GM12878 (cell line): Measurements from ENCODE around the gene VPS8. TPM values are rescaled to one million over a fixed set of nuclear protein-coding genes. Genes with fewer than 3 reads are reported as not detected.

Experiments used
- ATAC-seq: fragments of 200-7000 bp; cut with Tn5 transposase; 3 replicates; pipeline ENCODE4 v1.9.1; 2020; ENCODE audit warnings: mild to moderate bottlenecking, moderate library complexity
- BruUV-seq: library from RNA; stranded (reverse); fragments of 400-500 nt; replicated peaks from 2 replicates; lab custom pipeline; 2021; lab: Mats Ljungman, UMichigan
- CTCF ChIA-PET: fragments of 300-600 bp; sonication (Branson Sonifier 250); formaldehyde crosslinking; extraction: SDS; loops from one replicate; lab custom pipeline; 2021; ENCODE audit warnings: inconsistent platforms; lab: Yijun Ruan, JAX
- POLR2A ChIA-PET: fragments of 350-600 bp; formaldehyde crosslinking; extraction: SDS; loops from one replicate; lab custom pipeline; 2021; ENCODE audit warnings: inconsistent platforms; lab: Charles Lee
- RAD21 ChIA-PET: fragments of 300-600 bp; sonication (Branson Sonifier 250); formaldehyde crosslinking; loops from one replicate; lab custom pipeline; 2023; ENCODE audit warnings: antibody characterized with exemption; ENCODE audit not compliant: unreplicated experiment; lab: Charles Lee
- SMC1A ChIA-PET: fragments of 300-600 bp; sonication (Branson Sonifier 250); formaldehyde crosslinking; loops from one replicate; lab custom pipeline; 2023; ENCODE audit not compliant: unreplicated experiment, uncharacterized antibody; lab: Charles Lee
- DNase-seq: peaks from one replicate; pipeline ENCODE4 v3.0.0-alpha.2; 2011; ENCODE audit warnings: low read depth, low spot score
- FAIRE-seq: peaks from 3 replicates; lab custom pipeline; 2011; peaks lifted over from hg19 to GRCh38; lab: Jason Lieb, UNC
- H2AFZ ChIP-seq: 2 replicates; pipeline ENCODE4 v1.6.0; 2011; ENCODE audit warnings: low read depth, low read length, control low read depth; ENCODE audit not compliant: control insufficient read depth
- H3K27ac ChIP-seq: 2 replicates; pipeline ENCODE4 v1.5.1; 2011; ENCODE audit warnings: control low read depth; ENCODE audit not compliant: control insufficient read depth, insufficient read depth
- H3K27me3 ChIP-seq, 2 experiments: replicated peaks in 1 of 2; 2 replicates each; pipeline versions ENCODE4 v1.6.0 to v1.6.1; 2011; ENCODE audit warnings: low read length in 1 of 2; ENCODE audit not compliant: control insufficient read depth in 2 of 2, insufficient read depth in 2 of 2
- H3K36me3 ChIP-seq, 2 experiments: 2 replicates each; pipeline ENCODE4 v1.5.1; 2011; ENCODE audit warnings: low read length in 1 of 2; ENCODE audit not compliant: control insufficient read depth in 2 of 2, insufficient read depth in 2 of 2
- H3K4me1 ChIP-seq: 2 replicates; pipeline ENCODE4 v1.6.1; 2011; ENCODE audit warnings: mild to moderate bottlenecking, low read length, moderate library complexity, mixed read lengths; ENCODE audit not compliant: control insufficient read depth, insufficient read depth
- H3K4me2 ChIP-seq: 2 replicates; pipeline ENCODE4 v1.6.0; 2011; ENCODE audit warnings: control low read depth; ENCODE audit not compliant: control insufficient read depth, insufficient read depth
- H3K4me3 ChIP-seq: fragments of 200-600 bp; sonication (generic); 2 replicates; pipeline ENCODE4 v1.5.1; 2016
- H3K79me2 ChIP-seq: 2 replicates; pipeline ENCODE4 v1.6.0; 2011; ENCODE audit warnings: low read length; ENCODE audit not compliant: control insufficient read depth, insufficient read depth
- H3K9ac ChIP-seq: 2 replicates; pipeline ENCODE4 v1.8.0; 2011; ENCODE audit warnings: low read length, control low read depth, mixed read lengths; ENCODE audit not compliant: control insufficient read depth, insufficient read depth
- H3K9me3 ChIP-seq: replicated peaks from 3 replicates; pipeline ENCODE4 v1.5.1; 2011; ENCODE audit warnings: mild to moderate bottlenecking, low read length; ENCODE audit not compliant: control insufficient read depth, insufficient read depth
- H4K20me1 ChIP-seq: 2 replicates; pipeline ENCODE4 v1.6.0; 2011; ENCODE audit not compliant: control insufficient read depth, insufficient read depth
- CBX5 ChIP-seq: sonication (generic); IDR thresholded peaks from 2 replicates; pipeline ENCODE4 v1.6.1; 2016; ENCODE audit warnings: low read depth, moderate library complexity, mild to moderate bottlenecking, inconsistent platforms
- HDGF ChIP-seq: fragments of 450-650 bp; IDR thresholded peaks from 2 replicates; pipeline ENCODE4 v1.6.1; 2016; ENCODE audit warnings: antibody characterized with exemption
- KDM1A ChIP-seq: fragments of 200-600 bp; sonication (generic); IDR thresholded peaks from 2 replicates; pipeline ENCODE4 v1.6.1; 2016; ENCODE audit warnings: borderline replicate concordance
- POLR2AphosphoS5 ChIP-seq: IDR thresholded peaks from 2 replicates; pipeline ENCODE4 v1.6.1; 2011; ENCODE audit warnings: mild to moderate bottlenecking, low read length, inconsistent platforms
- RBBP5 ChIP-seq: fragments of 200-600 bp; sonication (generic); conservative IDR thresholded peaks from 2 replicates; pipeline ENCODE4 v1.6.1; 2016
- RCOR1 ChIP-seq: conservative IDR thresholded peaks from 2 replicates; pipeline ENCODE4 v1.6.1; 2012; ENCODE audit warnings: low read depth, low read length, improper control_type of control experiment
- SREBF2 ChIP-seq: IDR thresholded peaks from 2 replicates; pipeline ENCODE4 v1.6.1; 2012; ENCODE audit warnings: mild to moderate bottlenecking, low read length
- TCF7 ChIP-seq: IDR thresholded peaks from 2 replicates; pipeline ENCODE4 v1.6.1; 2014; ENCODE audit warnings: antibody characterized with exemption, borderline replicate concordance
- ZNF622 ChIP-seq: fragments of 450-650 bp; IDR thresholded peaks from 2 replicates; pipeline ENCODE4 v1.6.1; 2017; ENCODE audit warnings: mild to moderate bottlenecking, inconsistent platforms
- WGBS: methylation state at CpG from one replicate; pipeline ENCODE4 v1.1.6; 2016; ENCODE audit warnings: low lambda C conversion rate; ENCODE audit not compliant: insufficient replicate concordance, insufficient coverage; ENCODE audit errors: missing lambda C conversion rate; 5-methylcytosine and 5-hydroxymethylcytosine counted together
- in situ Hi-C: fragments of 300-500 bp; cut with MboI; formaldehyde crosslinking; loops from 9 replicates; pipeline ENCODE4 v1.14.3; 2018; ENCODE audit warnings: mixed read lengths
- intact Hi-C: fragments of 100-400 bp; cut with micrococcal nuclease; formaldehyde crosslinking; loops from one replicate; pipeline ENCODE4 v1.14.2; 2022; ENCODE audit not compliant: unreplicated experiment
- polyA plus RNA-seq, 11 experiments: library from polyadenylated mRNA; depleted of rRNA in 4 of 11; unstranded in 6 of 11; stranded (reverse) in 5 of 11; fragments of >200 nt; fragmentation: Nextera tagmentation in 4 of 11; fragmentation: Illumina TruSeq in 1 of 11; extraction: Ambion mirVana in 4 of 11; extraction: Trizol in 1 of 11; gene quantifications; 1 replicate in 1 of 11; 2 replicates in 10 of 11; pipeline versions ENCODE4 v1.2.1 to v1.2.3, GENCODE V29; 2011 to 2016; ENCODE audit warnings: inconsistent platforms in 2 of 11, missing spikeins in 2 of 11, low read depth in 1 of 11
- total RNA-seq, 4 experiments: library from RNA; depleted of rRNA in 3 of 4; stranded (reverse); fragments of >200 nt in 3 of 4; fragmentation: Illumina TruSeq in 1 of 4; extraction: Trizol in 1 of 4; gene quantifications; 2 replicates each; pipeline versions ENCODE4 v1.2.1 to v1.2.3, GENCODE V29; 2013 to 2021
- TF ChIP-seq, protein P1 (sequence below): fragments of 450-650 bp; IDR thresholded peaks from 2 replicates; pipeline ENCODE4 v1.6.1; 2016; ENCODE audit warnings: mild to moderate bottlenecking
- TF ChIP-seq, protein P2 (sequence below): fragments of 450-650 bp; IDR thresholded peaks from 2 replicates; pipeline ENCODE4 v1.6.1; 2016; ENCODE audit warnings: mild to moderate bottlenecking, moderate library complexity, borderline replicate concordance
- TF ChIP-seq, protein P3 (sequence below): IDR thresholded peaks from 2 replicates; pipeline ENCODE4 v1.6.1; 2011; ENCODE audit warnings: borderline replicate concordance, low read depth, mild to moderate bottlenecking, moderate library complexity, low read length; ENCODE audit not compliant: insufficient read depth, poor library complexity, severe bottlenecking
- TF ChIP-seq, protein P4 (sequence below): fragments of 450-650 bp; conservative IDR thresholded peaks from 2 replicates; pipeline ENCODE4 v1.6.1; 2017; ENCODE audit warnings: mild to moderate bottlenecking, moderate library complexity

VPS8 gene
- total and polyA plus RNA-seq, 10 of the 15 experiments (the other 5 are each of a cell fraction or from before 2014, with no cell fraction given) = 8.9 to 34.7 (median 20.9) TPM

DNA sequence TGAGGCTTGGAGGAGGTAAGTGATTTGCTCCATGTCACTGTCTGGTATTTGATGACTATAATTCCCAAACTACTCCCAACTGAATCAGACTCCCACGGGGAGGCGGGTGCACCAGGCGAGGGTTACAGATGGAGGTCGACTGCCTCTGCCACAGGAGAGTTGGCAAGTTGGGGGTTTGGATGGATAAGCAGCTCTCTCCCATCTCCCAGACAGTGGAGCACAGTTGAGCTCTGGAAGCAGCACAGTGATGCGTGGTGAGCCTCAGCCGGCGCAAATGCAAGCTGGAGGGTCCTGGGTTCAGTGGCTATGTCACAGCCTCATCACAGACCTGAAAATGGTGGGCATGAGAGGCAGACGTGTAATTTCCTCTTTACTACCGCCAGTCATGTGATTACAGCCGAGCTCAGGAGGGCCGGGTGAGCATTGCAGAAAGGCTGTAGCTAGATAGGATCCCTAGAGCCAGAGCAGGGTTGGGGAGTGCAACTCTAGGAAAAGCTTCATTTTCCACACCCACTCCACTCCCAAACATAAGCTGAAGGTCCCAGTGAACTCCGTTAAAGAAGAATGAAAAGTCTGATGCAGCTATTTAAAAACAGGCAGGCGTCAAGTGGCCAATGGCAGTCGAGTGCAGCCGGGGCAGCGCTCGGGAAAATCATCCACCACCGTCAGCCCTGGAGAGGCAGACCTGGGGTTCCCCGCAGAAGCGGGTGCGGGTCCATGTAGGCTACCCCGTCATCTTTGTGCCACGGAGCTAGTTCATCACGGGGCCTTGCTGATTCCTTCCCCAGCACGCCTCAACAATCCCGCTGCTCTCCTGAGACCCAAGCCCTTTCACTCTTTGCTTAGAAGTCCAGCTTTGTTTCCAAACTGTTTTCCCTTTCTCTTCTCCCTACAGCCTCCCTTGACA lies 33.3 kb upstream of the VPS8 start:
- Histone ChIP-seq H3K79me2 (no peaks in the 10 kb centered on the region), H2AFZ (no peak overlapping the region), H3K9ac (no peak overlapping the region), H3K36me3 (no peaks in the 10 kb centered on the region), H3K27ac (no peak overlapping the region), H3K4me1 (no peaks in the 10 kb centered on the region), H3K4me2 (no peak overlapping the region), H3K27me3 (no peaks in the 10 kb centered on the region; a peak in 1 of 4 replicates), H3K4me3 (no peak overlapping the region), H4K20me1 (no peaks in the 10 kb centered on the region), H3K9me3 (no peaks in the 10 kb centered on the region)
- no peak for DNase-seq
- WGBS = 47% methylated on average over 26 of the region's 26 CpGs
- CTCF ChIA-PET = interaction anchor here (0.7 to 3.8 kb wide), 22 partner anchors 7 to 407 kb away, joined by 3 to 15 read pairs (median 4); no protein-coding TSS in a partner anchor
- in situ Hi-C loops (no loop called here), intact Hi-C loops (no loop called here)
- RAD21 ChIA-PET = interaction anchor here (0.6 to 2.0 kb wide), 8 partner anchors 21 to 407 kb away, joined by 3 to 5 read pairs (median 4); no protein-coding TSS in a partner anchor
- BruUV-seq = no TSS peak
- SMC1A ChIA-PET = interaction anchor here (0.6 to 2.0 kb wide), 9 partner anchors 29 to 1536 kb away, joined by 3 to 8 read pairs (median 3); no protein-coding TSS in a partner anchor
- FAIRE-seq = no peak
- POLR2A ChIA-PET = interaction anchor here (0.5 to 1.4 kb wide), 3 partner anchors 46 to 217 kb away, joined by 3 to 5 read pairs (median 3); partner anchors contain the start of gene EPHB3
- ATAC-seq = no peak
- TF ChIP-seq POLR2AphosphoS5 (no peak), TCF7 (no peak), SREBF2 (no peak), RBBP5 (no peak), RCOR1 (no peak), KDM1A (no peak), HDGF (no peak), ZNF622 (no peak), CBX5 (no peak)
- TF ChIP-seq, protein P1, sequence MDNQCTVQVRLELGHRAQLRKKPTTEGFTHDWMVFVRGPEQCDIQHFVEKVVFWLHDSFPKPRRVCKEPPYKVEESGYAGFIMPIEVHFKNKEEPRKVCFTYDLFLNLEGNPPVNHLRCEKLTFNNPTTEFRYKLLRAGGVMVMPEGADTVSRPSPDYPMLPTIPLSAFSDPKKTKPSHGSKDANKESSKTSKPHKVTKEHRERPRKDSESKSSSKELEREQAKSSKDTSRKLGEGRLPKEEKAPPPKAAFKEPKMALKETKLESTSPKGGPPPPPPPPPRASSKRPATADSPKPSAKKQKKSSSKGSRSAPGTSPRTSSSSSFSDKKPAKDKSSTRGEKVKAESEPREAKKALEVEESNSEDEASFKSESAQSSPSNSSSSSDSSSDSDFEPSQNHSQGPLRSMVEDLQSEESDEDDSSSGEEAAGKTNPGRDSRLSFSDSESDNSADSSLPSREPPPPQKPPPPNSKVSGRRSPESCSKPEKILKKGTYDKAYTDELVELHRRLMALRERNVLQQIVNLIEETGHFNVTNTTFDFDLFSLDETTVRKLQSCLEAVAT = no peak
- TF ChIP-seq, protein P2, sequence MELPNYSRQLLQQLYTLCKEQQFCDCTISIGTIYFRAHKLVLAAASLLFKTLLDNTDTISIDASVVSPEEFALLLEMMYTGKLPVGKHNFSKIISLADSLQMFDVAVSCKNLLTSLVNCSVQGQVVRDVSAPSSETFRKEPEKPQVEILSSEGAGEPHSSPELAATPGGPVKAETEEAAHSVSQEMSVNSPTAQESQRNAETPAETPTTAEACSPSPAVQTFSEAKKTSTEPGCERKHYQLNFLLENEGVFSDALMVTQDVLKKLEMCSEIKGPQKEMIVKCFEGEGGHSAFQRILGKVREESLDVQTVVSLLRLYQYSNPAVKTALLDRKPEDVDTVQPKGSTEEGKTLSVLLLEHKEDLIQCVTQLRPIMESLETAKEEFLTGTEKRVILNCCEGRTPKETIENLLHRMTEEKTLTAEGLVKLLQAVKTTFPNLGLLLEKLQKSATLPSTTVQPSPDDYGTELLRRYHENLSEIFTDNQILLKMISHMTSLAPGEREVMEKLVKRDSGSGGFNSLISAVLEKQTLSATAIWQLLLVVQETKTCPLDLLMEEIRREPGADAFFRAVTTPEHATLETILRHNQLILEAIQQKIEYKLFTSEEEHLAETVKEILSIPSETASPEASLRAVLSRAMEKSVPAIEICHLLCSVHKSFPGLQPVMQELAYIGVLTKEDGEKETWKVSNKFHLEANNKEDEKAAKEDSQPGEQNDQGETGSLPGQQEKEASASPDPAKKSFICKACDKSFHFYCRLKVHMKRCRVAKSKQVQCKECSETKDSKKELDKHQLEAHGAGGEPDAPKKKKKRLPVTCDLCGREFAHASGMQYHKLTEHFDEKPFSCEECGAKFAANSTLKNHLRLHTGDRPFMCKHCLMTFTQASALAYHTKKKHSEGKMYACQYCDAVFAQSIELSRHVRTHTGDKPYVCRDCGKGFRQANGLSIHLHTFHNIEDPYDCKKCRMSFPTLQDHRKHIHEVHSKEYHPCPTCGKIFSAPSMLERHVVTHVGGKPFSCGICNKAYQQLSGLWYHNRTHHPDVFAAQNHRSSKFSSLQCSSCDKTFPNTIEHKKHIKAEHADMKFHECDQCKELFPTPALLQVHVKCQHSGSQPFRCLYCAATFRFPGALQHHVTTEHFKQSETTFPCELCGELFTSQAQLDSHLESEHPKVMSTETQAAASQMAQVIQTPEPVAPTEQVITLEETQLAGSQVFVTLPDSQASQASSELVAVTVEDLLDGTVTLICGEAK = no peak
- TF ChIP-seq, protein P3, sequence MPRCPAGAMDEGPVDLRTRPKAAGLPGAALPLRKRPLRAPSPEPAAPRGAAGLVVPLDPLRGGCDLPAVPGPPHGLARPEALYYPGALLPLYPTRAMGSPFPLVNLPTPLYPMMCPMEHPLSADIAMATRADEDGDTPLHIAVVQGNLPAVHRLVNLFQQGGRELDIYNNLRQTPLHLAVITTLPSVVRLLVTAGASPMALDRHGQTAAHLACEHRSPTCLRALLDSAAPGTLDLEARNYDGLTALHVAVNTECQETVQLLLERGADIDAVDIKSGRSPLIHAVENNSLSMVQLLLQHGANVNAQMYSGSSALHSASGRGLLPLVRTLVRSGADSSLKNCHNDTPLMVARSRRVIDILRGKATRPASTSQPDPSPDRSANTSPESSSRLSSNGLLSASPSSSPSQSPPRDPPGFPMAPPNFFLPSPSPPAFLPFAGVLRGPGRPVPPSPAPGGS = no peak
- TF ChIP-seq, protein P4, sequence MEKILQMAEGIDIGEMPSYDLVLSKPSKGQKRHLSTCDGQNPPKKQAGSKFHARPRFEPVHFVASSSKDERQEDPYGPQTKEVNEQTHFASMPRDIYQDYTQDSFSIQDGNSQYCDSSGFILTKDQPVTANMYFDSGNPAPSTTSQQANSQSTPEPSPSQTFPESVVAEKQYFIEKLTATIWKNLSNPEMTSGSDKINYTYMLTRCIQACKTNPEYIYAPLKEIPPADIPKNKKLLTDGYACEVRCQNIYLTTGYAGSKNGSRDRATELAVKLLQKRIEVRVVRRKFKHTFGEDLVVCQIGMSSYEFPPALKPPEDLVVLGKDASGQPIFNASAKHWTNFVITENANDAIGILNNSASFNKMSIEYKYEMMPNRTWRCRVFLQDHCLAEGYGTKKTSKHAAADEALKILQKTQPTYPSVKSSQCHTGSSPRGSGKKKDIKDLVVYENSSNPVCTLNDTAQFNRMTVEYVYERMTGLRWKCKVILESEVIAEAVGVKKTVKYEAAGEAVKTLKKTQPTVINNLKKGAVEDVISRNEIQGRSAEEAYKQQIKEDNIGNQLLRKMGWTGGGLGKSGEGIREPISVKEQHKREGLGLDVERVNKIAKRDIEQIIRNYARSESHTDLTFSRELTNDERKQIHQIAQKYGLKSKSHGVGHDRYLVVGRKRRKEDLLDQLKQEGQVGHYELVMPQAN = no peak
